ENCODE data around the gene ANKRD11. TPM values are rescaled to one million over a fixed set of nuclear protein-coding genes. Genes with fewer than 3 reads are reported as not detected.

ANKRD11 gene
- polyA plus RNA-seq, 1 donor from 2014 or later = 32.5 TPM

DNA sequence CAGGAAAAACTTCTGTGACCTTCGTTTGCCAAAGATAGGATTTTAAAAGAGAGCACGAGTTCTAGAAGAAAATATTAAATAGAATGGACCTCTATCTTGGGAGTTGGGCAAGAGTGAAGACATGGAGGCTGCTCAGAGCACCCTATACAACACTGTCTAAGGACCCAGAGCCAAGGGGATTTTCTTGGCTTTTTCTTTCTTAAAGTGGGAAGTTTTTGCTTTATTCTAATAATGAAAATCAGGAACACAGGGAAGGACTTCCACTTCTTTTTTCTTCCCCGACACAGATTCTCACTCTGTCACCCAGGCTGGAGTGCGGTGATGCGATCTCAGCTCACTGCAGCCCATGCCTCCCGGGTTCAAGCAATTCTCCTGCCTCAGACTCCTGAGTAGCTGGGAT, 178.7 kb downstream of the ANKRD11 start:
- Histone ChIP-seq H3K9ac (ENCODE audit: low read length) (no peak overlapping the region), H3K36me3 (ENCODE audit: insufficient read depth, low read length) (no peaks in the 10 kb centered on the region), H3K4me3 (ENCODE audit: low read length) (no peak overlapping the region), H3K79me2 (replicated peaks; ENCODE audit: insufficient read depth, low read length) (peaks cover 41% of the 10 kb centered on the region), H3K9me3 (ENCODE audit: low read length) (no peaks in the 10 kb centered on the region), H3K27me3 (ENCODE audit: insufficient read depth, low read depth, low read length) (no peaks in the 10 kb centered on the region), H3K4me2 (ENCODE audit: low read length) (no peak overlapping the region), H3F3A (ENCODE audit: insufficient read depth, low read length, poor library complexity, severe bottlenecking) (no peaks in the 10 kb centered on the region), H3K9me2 (ENCODE audit: insufficient read depth, low read length) (no peaks in the 10 kb centered on the region), H4K20me1 (ENCODE audit: insufficient read depth) (no peaks in the 10 kb centered on the region), H2AFZ (ENCODE audit: low read depth, low read length) (no peak overlapping the region), H3K27ac (ENCODE audit: low read length) (no peak overlapping the region)
- TF ChIP-seq EP300 (conservative IDR thresholded peaks at IDR 0.05; ENCODE audit: poor library complexity, severe bottlenecking) (no peak), EZH2 (IDR thresholded peaks at IDR 0.05; ENCODE audit: borderline replicate concordance, insufficient read depth, low read length, poor library complexity, severe bottlenecking) (no peak), POLR2AphosphoS5 (IDR thresholded peaks at IDR 0.05) (no peak), MXI1 (conservative IDR thresholded peaks at IDR 0.05; ENCODE audit: poor library complexity, severe bottlenecking) (no peak), RAD21 (conservative IDR thresholded peaks at IDR 0.05) (no peak), TAF1 (IDR thresholded peaks at IDR 0.05; ENCODE audit: low read depth) (no peak), SMC3 (conservative IDR thresholded peaks at IDR 0.05; ENCODE audit: poor library complexity) (no peak)
- TF ChIP-seq, protein P1, sequence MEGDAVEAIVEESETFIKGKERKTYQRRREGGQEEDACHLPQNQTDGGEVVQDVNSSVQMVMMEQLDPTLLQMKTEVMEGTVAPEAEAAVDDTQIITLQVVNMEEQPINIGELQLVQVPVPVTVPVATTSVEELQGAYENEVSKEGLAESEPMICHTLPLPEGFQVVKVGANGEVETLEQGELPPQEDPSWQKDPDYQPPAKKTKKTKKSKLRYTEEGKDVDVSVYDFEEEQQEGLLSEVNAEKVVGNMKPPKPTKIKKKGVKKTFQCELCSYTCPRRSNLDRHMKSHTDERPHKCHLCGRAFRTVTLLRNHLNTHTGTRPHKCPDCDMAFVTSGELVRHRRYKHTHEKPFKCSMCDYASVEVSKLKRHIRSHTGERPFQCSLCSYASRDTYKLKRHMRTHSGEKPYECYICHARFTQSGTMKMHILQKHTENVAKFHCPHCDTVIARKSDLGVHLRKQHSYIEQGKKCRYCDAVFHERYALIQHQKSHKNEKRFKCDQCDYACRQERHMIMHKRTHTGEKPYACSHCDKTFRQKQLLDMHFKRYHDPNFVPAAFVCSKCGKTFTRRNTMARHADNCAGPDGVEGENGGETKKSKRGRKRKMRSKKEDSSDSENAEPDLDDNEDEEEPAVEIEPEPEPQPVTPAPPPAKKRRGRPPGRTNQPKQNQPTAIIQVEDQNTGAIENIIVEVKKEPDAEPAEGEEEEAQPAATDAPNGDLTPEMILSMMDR (IDR thresholded peaks at IDR 0.05; ENCODE audit: poor library complexity, severe bottlenecking) = no peak
- TF ChIP-seq, protein P2, sequence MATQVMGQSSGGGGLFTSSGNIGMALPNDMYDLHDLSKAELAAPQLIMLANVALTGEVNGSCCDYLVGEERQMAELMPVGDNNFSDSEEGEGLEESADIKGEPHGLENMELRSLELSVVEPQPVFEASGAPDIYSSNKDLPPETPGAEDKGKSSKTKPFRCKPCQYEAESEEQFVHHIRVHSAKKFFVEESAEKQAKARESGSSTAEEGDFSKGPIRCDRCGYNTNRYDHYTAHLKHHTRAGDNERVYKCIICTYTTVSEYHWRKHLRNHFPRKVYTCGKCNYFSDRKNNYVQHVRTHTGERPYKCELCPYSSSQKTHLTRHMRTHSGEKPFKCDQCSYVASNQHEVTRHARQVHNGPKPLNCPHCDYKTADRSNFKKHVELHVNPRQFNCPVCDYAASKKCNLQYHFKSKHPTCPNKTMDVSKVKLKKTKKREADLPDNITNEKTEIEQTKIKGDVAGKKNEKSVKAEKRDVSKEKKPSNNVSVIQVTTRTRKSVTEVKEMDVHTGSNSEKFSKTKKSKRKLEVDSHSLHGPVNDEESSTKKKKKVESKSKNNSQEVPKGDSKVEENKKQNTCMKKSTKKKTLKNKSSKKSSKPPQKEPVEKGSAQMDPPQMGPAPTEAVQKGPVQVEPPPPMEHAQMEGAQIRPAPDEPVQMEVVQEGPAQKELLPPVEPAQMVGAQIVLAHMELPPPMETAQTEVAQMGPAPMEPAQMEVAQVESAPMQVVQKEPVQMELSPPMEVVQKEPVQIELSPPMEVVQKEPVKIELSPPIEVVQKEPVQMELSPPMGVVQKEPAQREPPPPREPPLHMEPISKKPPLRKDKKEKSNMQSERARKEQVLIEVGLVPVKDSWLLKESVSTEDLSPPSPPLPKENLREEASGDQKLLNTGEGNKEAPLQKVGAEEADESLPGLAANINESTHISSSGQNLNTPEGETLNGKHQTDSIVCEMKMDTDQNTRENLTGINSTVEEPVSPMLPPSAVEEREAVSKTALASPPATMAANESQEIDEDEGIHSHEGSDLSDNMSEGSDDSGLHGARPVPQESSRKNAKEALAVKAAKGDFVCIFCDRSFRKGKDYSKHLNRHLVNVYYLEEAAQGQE (IDR thresholded peaks at IDR 0.05; ENCODE audit: borderline replicate concordance) = no peak

DNA sequence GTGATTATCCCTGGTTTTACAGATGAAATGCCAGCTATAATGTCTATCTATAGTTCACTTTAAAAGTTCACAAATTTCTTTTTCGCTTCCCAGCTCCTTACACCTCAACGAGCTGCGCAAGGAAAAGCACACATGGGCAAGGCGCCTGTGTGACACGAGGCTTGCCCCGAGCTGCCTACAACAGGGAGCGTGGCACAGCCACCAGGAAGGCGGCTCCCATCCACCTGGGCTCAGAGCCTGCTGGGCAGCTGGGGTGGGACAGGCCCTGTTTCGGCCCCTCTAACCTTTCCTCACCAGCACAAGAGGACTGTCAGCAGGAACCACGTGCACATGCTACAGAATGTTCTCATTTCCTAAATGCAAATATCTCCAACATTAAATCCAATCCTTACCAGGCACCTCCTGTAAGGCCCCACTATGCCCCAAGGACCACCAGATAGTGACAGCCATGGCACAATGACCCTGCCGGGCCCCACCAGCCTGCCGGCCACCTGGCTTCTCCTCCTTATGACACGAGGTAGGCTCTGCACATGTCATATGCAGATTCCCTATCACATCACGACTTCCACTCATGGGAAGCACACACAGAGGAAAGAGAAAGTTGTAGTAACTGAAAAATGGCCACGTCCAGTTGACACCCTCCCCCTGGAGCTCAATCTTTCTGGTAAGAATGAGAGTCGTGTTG, 180.8 kb downstream of the ANKRD11 start:
- Histone ChIP-seq H3K9me3 (ENCODE audit: low read length) (no peaks in the 10 kb centered on the region), H3K4me3 (ENCODE audit: low read length) (no peak overlapping the region), H3F3A (ENCODE audit: insufficient read depth, low read length, poor library complexity, severe bottlenecking) (no peaks in the 10 kb centered on the region), H2AFZ (ENCODE audit: low read depth, low read length) (no peak overlapping the region), H3K36me3 (ENCODE audit: insufficient read depth, low read length) (no peaks in the 10 kb centered on the region), H3K9me2 (ENCODE audit: insufficient read depth, low read length) (no peaks in the 10 kb centered on the region), H4K20me1 (ENCODE audit: insufficient read depth) (no peaks in the 10 kb centered on the region), H3K27me3 (ENCODE audit: insufficient read depth, low read depth, low read length) (no peaks in the 10 kb centered on the region), H3K9ac (ENCODE audit: low read length) (no peak overlapping the region), H3K4me2 (ENCODE audit: low read length) (no peak overlapping the region), H3K27ac (ENCODE audit: low read length) (no peak overlapping the region), H3K79me2 (replicated peaks; ENCODE audit: insufficient read depth, low read length) (peaks cover 40% of the 10 kb centered on the region)
- TF ChIP-seq, protein P1 (IDR thresholded peaks at IDR 0.05; ENCODE audit: poor library complexity, severe bottlenecking) = no peak
- TF ChIP-seq RAD21 (conservative IDR thresholded peaks at IDR 0.05) = no peak
- no peak for TF ChIP-seq MXI1 (conservative IDR thresholded peaks at IDR 0.05; ENCODE audit: poor library complexity, severe bottlenecking)
- no peak for TF ChIP-seq TAF1 (IDR thresholded peaks at IDR 0.05; ENCODE audit: low read depth)
- TF ChIP-seq, protein P2 (IDR thresholded peaks at IDR 0.05; ENCODE audit: borderline replicate concordance) = no peak
- TF ChIP-seq POLR2AphosphoS5 (IDR thresholded peaks at IDR 0.05) = no peak
- TF ChIP-seq SMC3 (conservative IDR thresholded peaks at IDR 0.05; ENCODE audit: poor library complexity) = no peak
- TF ChIP-seq EZH2 (IDR thresholded peaks at IDR 0.05; ENCODE audit: borderline replicate concordance, insufficient read depth, low read length, poor library complexity, severe bottlenecking) = no peak
- no peak for TF ChIP-seq EP300 (conservative IDR thresholded peaks at IDR 0.05; ENCODE audit: poor library complexity, severe bottlenecking)
